ENCODE measurements around the gene CSF2.
"Not testable (repeated sequence)": the region's sequence is repeated elsewhere in the genome, so short reads cannot be mapped to it uniquely, and the experiment has no call there.

CSF2 gene

DNA sequence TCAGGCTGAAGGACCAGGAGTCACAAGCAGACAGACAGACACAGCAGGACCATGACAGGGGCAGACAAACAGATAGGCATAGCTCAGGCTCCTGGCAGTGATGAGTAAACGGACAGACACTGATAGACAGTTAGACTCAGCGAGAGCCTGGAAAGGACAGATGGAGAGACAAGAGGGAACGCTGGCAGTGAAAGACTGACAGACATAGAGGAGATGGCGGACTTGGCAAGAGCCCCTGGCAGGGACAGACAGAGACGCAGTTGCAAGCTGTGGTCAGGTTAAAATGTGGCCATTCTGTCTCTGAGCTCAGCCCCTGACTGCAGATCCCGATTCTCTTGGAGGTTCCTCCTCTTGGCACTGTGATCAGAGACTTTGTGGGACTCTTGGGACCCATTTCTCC is 13.6 kb downstream of the CSF2 start:
- DNase-seq (ENCODE audit: low spot score): no peak

DNA sequence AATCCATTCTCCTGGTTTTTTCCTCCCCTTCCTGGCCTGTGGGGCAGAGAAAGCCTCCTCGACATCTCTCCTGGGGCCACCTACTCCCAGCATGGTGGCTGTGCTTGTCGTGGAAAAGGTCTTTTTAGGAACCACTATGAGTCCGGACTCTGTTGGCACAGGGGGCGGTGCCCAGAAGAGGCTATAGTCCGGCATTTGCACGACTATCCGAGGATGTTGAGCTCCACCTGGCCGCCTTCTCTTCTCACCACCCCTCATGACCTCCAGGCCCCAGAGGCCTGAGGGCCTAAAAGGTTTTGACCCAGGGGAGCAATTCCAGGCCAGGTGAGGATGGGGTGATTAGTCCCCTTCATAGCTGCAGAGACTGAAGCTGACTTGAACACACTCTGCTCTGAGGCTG is 14.1 kb downstream of the CSF2 start:
- no peak for DNase-seq (ENCODE audit: low spot score)

DNA sequence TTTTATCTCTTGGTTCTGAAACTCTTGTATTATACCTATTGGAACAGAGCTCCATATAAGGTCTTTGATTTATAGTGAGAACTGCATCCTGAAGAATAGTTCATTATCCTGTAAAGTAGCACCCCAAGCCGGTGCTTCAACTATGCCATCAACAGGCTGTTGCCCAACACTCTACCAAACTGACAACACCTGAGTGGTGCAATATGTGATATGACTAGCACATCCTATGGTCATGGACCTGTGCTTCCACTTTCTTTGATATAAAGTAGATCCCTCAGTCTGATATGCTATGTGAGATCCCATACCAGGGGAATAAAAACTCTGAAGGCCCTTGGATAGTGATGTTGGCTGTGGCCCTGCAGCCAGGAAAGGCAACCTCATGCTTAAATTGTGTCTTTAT is 15.8 kb downstream of the CSF2 start:
- DNase-seq (ENCODE audit: low spot score): no peak

DNA sequence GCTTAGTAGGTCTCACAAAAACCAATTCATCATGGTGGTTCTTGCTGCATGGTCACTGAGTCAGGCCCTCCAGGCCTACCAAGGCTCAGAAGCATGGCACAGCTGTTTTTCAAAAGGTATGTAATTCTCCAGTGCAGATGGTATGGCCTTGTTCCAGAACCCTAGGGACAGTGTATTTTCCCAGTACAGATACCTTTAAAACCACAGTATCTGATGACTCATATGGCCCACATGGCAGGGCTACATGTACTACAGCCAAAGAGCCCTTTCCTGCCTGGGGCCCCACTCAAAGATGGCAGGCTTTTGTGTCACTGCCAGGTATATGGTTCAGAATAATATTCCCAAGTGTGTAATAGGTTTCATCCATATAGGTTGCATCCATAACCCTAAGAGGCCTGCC is 16.5 kb downstream of the CSF2 start:
- DNase-seq (ENCODE audit: low spot score): peak; percentile 58

DNA sequence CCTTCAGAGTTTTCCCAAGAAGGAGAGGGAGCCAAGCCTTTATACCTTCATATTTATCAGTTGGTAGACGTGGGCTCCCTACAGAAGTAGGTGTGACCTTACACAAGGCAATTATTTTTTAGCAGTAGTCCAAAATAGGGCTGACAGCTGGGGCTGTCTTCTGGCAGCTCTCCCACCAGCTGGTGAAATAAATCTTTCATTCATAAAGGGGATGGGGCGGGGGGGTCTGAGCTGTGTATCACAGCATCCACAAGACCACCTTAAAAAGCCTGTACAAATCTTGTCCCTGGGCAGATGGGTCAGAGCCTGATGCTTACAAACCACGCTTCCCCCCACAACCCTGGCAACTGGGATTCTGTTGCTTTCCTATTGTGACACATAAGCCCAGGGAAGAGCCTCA is 19.7 kb downstream of the CSF2 start:
- no peak for DNase-seq (ENCODE audit: low spot score)

DNA sequence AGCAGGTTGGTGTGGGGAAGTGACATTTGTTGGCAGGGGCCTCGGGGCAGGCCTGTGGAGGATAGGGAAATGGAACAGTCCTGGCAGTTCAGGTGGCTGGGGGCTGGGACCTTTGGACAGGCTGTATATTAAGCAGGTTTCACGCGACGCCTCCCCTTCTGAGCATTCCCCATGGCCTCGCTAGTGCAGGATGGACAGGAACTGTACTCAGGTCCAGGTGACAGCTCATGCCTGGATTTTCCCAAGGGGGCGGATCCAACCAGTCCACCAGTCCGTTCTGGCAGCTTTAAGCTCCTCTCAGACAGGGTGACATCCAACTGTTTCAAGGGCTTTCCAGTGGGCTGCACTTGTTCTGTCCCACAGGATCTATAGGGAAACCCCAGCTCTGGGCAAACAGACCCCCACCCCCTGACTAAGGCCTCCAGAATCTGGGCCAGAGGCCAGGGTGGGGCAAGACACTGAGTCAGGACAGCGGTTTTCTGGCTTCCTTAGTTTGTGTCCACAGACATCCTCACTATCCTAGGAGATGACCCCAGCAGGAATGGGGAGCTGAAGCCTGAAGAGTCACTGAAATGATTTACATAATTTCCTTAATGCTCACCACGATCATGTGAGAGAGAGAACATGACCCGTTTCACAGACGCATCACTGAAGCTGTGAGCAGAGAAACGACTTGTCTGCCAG is 20.9 kb downstream of the CSF2 start:
- peak; percentile 91 for DNase-seq (ENCODE audit: low spot score)

DNA sequence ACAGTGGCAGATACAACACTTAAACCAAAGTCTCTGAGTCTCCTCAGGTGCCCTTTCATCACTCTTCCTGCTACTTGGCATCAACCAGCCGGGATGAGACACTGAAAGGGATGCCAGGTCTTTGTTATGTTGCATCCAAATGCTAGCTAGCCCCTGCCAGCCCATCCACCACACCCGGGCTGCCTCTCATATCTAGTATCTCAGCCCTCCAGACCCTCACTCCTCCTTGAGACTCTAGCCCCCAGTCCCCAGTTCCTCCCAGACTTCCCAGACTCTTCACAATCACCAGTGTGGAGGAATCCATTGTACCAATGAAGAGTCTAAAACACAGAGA is 21.5 kb downstream of the CSF2 start:
- no peak for DNase-seq (ENCODE audit: low spot score)

DNA sequence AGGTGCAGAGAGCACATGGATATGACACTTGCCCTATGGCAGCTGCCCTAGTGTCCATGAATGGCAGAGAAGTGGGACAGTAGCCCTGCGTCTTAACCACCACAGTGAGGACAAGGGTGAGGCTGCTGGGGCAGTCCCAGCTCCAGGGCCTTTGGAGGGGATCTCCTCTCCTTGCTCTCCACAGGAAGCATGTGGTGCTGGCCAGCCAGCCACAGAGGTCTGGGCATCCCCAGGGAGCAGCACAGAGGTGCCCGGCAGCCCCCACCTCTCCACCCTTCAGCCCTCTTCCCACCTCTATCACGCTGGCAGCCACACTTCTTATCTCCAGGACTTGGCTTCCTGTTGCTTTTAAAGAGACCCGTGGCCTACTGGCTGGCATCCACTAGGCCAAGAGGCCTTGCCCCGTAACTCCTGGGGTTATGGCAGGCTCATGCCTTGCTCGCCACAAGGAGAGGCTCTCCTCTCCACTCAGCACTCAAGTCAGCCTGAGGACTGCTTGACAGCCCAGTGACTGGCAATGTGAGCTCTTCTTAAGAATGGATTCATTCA is 21.9 kb downstream of the CSF2 start:
- no peak for DNase-seq (ENCODE audit: low spot score)

DNA sequence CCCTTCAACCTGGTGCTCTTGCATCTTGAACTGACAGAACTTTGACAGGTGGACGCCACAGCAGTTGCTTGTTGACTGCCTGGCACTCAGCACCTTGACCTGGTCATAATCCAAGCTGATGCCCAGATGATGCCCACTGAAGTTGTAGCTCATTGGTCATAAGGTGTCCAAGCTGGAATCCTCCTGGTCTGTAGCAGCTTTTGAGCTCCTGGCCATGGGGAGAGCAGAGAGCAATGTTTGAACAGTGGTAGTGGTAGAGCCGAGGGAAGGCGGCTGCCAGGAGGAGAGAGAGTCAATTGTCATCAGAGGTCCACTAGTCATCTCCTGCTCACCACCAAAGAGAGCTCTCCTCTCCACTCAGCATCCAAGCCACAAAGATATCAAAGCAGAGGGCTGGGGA is 23.3 kb downstream of the CSF2 start:
- no peak for DNase-seq (ENCODE audit: low spot score)

DNA sequence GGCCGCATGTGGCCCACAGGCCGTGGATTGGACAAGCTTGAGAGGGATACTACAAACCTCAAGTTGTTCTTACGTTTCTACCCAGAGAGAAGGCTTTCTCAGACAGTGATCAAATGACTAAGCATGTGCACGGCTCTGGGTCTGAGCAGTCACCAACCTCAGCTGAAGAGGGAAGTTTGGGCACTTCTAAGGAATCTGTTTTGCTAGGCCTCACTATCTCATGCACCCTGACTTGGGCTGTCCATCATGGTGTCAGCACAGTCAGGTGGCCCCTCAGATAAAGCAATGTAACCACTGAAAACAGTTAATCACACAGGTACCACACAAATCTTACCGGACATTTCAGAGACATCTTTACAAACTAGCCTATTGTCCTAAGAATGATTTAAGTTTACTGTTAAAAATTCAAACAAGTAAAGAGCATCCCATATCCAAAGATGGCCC is 24.6 kb downstream of the CSF2 start:
- DNase-seq (ENCODE audit: low spot score): peak; percentile 32

DNA sequence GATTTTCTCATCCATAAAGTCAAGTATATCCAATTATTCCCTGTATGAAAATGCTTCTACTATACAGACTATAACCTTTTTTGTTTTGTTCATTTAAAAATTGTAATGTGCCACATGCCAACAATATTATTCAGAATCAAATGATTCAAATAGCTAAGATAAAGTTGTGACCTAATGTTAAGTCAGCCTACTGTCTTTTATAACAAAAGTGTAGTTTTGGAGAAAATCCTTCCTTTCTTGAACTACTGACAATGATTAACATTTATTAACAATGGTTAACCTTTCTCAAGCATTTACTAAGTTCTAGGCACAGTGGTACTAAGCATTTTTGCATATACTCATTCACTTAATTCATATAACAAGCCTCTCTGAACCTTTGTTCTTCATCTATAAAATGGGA is 25.0 kb downstream of the CSF2 start:
- no peak for DNase-seq (ENCODE audit: low spot score)

DNA sequence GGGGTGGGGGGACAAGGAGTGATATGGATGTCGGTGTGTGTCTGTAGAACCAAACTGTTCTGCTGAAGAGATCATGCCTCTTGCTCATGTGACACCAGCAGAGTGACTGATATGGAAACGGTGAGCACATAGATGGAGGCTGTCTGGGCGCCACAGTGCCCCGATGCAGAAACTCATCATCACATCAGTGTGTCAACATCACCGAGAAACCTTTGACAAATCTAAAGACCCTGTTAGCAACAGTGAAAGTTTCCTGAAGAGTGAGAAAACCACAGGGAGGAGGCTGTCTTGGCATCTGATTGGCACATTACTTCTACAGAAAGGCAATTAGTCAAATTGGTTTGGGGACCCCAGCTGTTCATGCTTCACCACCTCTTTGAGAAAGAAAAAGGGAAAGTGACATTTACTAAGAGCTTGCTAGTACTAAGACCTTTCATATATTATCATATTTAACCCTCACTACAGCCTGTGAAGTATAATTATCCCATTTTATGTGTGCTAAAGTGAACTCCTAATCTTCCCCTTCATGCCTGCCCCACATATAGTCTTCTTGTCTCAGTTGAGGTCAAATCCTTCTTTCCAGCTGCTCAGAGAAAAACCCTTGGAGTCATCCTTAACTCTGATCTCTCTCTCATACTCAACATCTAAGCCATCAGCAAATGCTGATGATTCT is 25.6 kb downstream of the CSF2 start:
- no peak for DNase-seq (ENCODE audit: low spot score)

DNA sequence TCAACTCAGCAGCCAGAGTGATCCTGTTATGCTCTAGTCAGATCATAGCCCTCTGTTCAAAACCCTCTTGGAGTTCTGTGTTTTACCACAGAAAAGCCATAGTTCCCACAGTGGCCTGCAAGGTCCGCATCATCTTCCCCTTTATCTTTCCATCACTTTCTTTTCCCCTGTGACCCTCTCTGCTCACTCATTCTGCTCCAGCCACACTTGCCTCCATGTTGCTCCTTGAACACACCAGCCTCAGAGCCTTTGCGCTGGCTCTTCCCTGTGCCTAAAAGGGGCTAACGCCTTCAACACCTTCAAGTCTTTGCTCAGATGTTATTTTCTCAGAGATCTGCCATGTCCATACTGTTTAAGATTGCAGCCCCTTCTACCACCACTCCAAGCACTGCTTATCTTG is 26.3 kb downstream of the CSF2 start:
- DNase-seq (ENCODE audit: low spot score): no peak

DNA sequence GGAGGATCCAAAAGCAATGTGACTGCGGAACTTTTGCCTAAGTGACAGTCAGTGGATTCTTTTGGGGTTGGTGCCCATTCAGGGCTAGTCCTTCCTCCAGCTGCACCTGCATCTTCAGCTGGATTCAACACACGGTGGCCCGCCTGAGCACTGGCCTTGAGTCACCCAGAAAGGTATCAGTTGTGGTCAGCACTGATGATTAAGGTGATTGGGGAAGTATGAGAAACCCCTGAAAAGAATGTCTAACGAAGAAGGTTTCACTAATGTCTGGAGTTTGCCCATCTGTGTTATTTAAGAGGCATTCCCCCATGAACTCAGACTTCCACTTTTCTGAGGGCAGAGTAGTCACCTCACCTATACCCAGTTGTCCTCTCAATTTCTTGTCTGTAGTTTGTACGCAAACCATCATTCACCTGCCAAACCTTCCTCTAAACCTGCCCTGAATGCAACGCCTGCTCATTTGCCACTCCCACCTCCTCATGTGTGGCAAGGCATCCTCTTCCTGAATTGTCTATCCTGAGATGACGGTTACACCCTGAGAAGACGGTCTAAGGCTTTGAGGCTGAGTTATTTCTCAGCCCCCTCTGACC is 27.2 kb downstream of the CSF2 start:
- no peak for DNase-seq (ENCODE audit: low spot score)

DNA sequence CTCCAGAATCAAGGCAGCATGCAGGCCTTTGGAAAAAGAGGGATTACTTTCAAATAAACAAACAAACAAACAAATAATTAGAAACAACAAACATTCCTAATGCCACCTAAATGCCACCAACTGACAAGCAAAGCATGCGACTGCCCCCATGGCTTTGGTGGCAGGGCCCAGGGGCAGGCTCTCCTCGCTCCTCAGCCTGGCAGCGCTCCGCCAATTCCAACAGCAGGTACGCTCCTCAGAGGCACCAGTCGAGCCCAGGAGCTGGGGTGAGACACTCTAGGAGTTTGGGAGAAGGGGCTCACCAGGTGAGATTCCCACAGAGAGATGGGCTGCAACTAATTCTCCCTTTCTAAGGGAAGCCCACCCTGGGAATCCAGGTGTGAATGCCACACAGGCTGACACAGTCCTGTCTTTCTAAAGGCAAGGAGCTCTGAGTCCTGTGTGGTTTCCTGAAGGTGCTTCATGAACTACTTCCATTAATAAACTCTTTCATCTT is 27.8 kb downstream of the CSF2 start:
- no peak for DNase-seq (ENCODE audit: low spot score)

DNA sequence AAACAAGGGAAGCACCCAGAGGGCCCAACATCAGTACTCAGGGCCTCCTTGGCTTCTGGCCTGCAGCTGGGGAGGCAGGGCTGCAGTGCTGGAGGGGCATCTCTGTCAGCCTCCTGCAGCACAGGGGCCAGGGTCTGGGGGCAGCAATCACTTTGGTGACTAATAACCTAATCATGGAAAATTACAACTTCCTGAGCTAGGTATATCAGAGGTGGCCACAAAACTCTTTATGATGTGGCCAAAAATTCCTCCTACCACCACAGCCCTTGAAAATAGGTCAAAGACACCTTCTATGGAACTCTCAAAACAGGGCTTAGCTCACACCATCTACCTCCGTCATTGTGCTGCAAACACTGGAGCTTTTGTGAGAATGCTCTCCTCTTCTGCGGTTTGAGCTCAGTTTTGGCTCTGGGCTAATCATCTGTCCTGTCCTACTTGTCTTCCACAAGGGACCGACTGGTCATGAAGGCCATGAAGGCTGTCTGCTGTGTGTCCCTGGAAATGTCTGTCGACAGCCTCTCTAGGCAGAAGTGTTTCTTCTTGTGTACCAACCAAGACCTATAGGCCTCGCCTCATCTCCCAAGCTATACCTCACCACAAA is 28.6 kb downstream of the CSF2 start:
- DNase-seq (ENCODE audit: low spot score): no peak

DNA sequence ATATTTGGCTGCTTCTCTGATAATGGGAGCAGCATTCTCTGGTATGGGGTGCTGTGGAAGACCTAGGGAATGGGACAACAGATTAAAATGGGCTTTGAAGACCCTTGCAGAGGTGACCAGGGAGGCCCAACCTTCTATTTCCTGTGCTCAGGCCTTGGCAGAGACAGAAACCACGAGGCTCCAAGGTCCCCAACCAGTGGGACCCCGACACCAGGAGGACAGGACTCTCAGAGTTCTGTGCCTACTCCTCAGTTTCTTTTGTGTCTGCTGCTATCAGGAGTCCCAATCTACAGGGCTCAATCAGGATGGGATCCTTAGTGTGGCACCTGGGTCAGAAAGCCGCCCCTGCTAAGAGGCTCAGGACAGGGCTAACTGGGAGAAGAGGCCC is 29.3 kb downstream of the CSF2 start:
- no peak for DNase-seq (ENCODE audit: low spot score)

DNA sequence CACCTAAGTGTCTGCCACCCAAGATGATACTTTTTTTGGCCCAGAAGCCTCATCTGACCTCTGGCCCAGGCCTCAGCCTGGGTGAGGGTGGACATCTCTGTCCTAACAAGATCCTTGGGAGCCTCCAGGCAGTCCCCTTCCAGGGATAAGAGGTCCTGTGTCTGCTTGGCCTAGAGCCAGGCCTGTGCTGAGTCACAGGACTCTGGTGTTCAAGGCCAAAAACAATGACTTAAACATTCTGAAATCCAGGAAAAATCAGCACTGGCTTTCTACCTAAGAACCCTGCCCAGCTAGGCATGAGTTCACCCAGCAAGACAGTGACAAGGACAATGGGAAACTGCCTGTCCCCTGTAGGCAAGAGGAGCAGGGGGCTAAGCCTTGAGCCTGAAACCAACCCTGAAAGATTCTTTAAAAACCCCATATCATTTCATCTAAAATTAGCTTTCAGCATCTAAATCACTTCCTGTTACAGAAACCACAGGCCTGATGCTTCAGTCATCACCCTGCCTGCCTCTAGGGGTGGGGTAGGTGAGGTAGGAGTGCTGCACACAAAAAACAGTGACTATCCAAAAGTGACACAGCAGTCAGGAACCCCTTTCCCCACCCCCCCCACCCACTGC is 29.9 kb downstream of the CSF2 start:
- DNase-seq (ENCODE audit: low spot score): peak; percentile 84

DNA sequence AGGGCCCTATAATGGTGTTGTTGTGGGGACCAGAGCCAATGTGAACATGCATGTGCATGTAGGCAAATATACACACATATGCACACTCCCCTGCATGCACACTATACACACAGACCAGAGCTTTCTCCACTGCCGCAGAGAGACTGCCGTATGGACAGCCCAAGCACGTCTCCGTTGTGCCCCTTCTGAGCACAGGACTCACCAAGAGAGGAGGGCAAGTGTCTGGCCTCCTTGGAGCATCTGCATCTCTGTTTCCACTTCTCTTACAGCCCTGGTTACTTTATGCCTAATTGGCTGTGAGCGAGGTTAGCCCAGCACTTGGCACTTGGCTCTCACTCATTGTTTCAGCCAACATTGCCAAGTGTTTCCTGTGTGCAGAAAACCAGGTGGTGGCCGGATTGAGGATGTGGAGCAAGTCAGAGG is 30.4 kb downstream of the CSF2 start:
- DNase-seq (ENCODE audit: low spot score): no peak

DNA sequence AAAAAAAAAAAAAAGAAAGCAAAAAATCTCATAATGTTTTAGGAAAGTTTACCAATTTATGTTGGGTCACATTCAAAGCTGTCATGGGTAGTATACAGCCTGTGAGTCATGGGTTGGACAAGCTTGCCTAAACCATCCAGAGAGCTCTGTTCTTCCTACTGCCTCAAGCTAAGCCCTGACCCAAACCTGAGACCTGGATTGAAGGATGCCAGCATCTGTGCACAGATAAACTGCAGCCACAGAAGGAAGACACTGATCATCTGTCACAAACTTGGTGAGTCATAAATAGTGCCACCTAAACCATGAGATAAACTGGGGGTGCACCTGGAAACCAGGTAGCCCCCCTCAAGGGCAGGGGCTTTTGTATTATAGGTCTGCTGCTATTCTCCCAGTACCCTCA is 31.0 kb downstream of the CSF2 start:
- peak; percentile 49 for DNase-seq (ENCODE audit: low spot score)

DNA sequence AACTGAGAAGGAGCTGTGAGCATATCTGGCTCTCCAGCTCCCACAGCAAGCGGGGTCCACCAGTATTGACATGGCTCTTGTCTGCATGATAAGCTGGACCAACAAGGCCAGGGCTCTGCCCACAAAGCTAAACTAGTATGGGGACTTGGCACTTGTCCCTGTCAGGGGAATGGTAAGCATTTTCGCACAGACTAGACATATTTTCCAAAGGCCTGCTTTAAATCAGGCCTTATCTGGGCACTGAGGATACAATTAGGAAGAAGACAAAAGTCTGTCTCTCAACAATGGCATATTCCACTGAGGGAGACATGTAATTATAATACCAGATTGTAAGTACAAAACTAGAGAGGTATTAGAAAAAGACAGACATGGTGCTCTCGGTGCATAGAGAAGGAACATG is 32.1 kb downstream of the CSF2 start:
- DNase-seq (ENCODE audit: low spot score): no peak

DNA sequence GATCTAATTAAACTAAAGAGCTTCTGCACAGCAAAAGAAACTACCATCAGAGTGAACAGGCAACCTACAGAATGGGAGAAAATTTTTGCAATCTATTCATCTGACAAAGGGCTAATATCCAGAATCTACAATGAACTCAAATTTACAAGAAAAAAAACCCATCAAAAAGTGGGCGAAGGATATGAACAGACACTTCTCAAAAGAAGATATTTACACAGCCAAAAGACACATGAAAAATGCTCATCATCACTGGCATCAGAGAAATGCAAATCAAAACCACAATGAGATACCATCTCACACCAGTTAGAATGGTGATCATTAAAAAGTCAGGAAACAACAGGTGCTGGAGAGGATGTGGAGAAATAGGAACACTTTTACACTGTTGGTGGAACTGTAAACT is 34.9 kb downstream of the CSF2 start:
- DNase-seq (ENCODE audit: low spot score): not testable (repeated sequence)

Measured in GM03348 (cell line).